ENCODE data around the gene C1orf141. TPM values are rescaled to one million over a fixed set of nuclear protein-coding genes. Genes with fewer than 3 reads are reported as not detected.
"Not testable (repeated sequence)": the region's sequence is repeated elsewhere in the genome, so short reads cannot be mapped to it uniquely, and the experiment has no call there.

Gene C1orf141
- total RNA-seq, 1 donor from 2014 or later, result not detected

GRCh38 chr1:67144696-67145095 is 9.9 kb upstream of the C1orf141 start:
- no peak for DNase-seq
- H3K4me3 Mint-ChIP-seq (ENCODE audit: unreplicated experiment), result no peak overlapping the region
- TF ChIP-seq CTCF (IDR thresholded peaks at IDR 0.05; ENCODE audit: partially characterized antibody, unreplicated experiment), result peak; percentile 55
- H3K9me3 Mint-ChIP-seq (ENCODE audit: unreplicated experiment), result no peaks in the 10 kb centered on the region
- no peaks in the 10 kb centered on the region for H3K4me1 Mint-ChIP-seq (ENCODE audit: low read depth, unreplicated experiment)
- H3K27me3 Mint-ChIP-seq (ENCODE audit: unreplicated experiment), result no peaks in the 10 kb centered on the region
- H3K27ac Mint-ChIP-seq (ENCODE audit: unreplicated experiment), result no peak overlapping the region
- no peaks in the 10 kb centered on the region for H3K36me3 Mint-ChIP-seq (ENCODE audit: unreplicated experiment)

GRCh38 chr1:67143966-67144365 is 9.2 kb upstream of the C1orf141 start:
- no peak for DNase-seq
- no peak for TF ChIP-seq CTCF (IDR thresholded peaks at IDR 0.05; ENCODE audit: partially characterized antibody, unreplicated experiment)
- Mint-ChIP-seq H3K27me3 (ENCODE audit: unreplicated experiment) (no peaks in the 10 kb centered on the region), H3K4me3 (ENCODE audit: unreplicated experiment) (no peak overlapping the region), H3K9me3 (ENCODE audit: unreplicated experiment) (no peaks in the 10 kb centered on the region), H3K36me3 (ENCODE audit: unreplicated experiment) (no peaks in the 10 kb centered on the region), H3K27ac (ENCODE audit: unreplicated experiment) (no peak overlapping the region), H3K4me1 (ENCODE audit: low read depth, unreplicated experiment) (no peaks in the 10 kb centered on the region)

- Mint-ChIP-seq H3K9me3 (ENCODE audit: unreplicated experiment) (no peaks in the 10 kb centered on the region), H3K36me3 (ENCODE audit: unreplicated experiment) (no peaks in the 10 kb centered on the region), H3K27ac (ENCODE audit: unreplicated experiment) (no peak overlapping the region), H3K4me3 (ENCODE audit: unreplicated experiment) (no peak overlapping the region), H3K27me3 (ENCODE audit: unreplicated experiment) (no peaks in the 10 kb centered on the region), H3K4me1 (ENCODE audit: low read depth, unreplicated experiment) (no peaks in the 10 kb centered on the region)
- no peak for DNase-seq
- no peak for TF ChIP-seq CTCF (IDR thresholded peaks at IDR 0.05; ENCODE audit: partially characterized antibody, unreplicated experiment)
These were observed 8.2 kb upstream of the C1orf141 start for GRCh38 chr1:67142931-67143330.

- H3K27me3 Mint-ChIP-seq (ENCODE audit: unreplicated experiment); DNase-seq; H3K4me3 Mint-ChIP-seq (ENCODE audit: unreplicated experiment); H3K27ac Mint-ChIP-seq (ENCODE audit: unreplicated experiment); H3K9me3 Mint-ChIP-seq (ENCODE audit: unreplicated experiment); H3K36me3 Mint-ChIP-seq (ENCODE audit: unreplicated experiment); H3K4me1 Mint-ChIP-seq (ENCODE audit: low read depth, unreplicated experiment): not testable (repeated sequence)
These were observed 7.1 kb upstream of the C1orf141 start for GRCh38 chr1:67141832-67142231.

GRCh38 chr1:67140460-67140859 is 5.7 kb upstream of the C1orf141 start:
- H3K4me1 Mint-ChIP-seq (ENCODE audit: low read depth, unreplicated experiment), result no peaks in the 10 kb centered on the region
- no peaks in the 10 kb centered on the region for H3K9me3 Mint-ChIP-seq (ENCODE audit: unreplicated experiment)
- H3K36me3 Mint-ChIP-seq (ENCODE audit: unreplicated experiment), result no peaks in the 10 kb centered on the region
- DNase-seq, result no peak
- TF ChIP-seq CTCF (IDR thresholded peaks at IDR 0.05; ENCODE audit: partially characterized antibody, unreplicated experiment), result no peak
- no peak overlapping the region for H3K27ac Mint-ChIP-seq (ENCODE audit: unreplicated experiment)
- H3K4me3 Mint-ChIP-seq (ENCODE audit: unreplicated experiment), result no peak overlapping the region
- no peaks in the 10 kb centered on the region for H3K27me3 Mint-ChIP-seq (ENCODE audit: unreplicated experiment)
